Activated T-cell treated with anti-CD3 and anti-CD28 coated beads, Interleukin-2, amount 50 U/mL, for 4 hours (primary cell): Measurements from ENCODE around the gene CENATAC. TPM values are rescaled to one million over a fixed set of nuclear protein-coding genes. Genes with fewer than 3 reads are reported as not detected.
"Not testable (repeated sequence)": the region's sequence is repeated elsewhere in the genome, so short reads cannot be mapped to it uniquely, and the experiment has no call there.

Experiments used
- ATAC-seq, 2 donors: fragments of 200-7000 bp; cut with Tn5 transposase; one replicate each; pipeline ENCODE4 v1.10.0; 2021
- DNase-seq: peaks from one replicate; pipeline ENCODE4 v3.0.0-alpha.2; 2020
- H3K27me3 Mint-ChIP-seq: one replicate; pipeline ENCODE4 v1.8.0; 2021; ENCODE audit warnings: low read depth, mixed read lengths
- H3K36me3 Mint-ChIP-seq: one replicate; pipeline ENCODE4 v1.8.0; 2022; ENCODE audit warnings: mixed read lengths; ENCODE audit not compliant: insufficient read depth
- H3K4me1 Mint-ChIP-seq: one replicate; pipeline ENCODE4 v1.8.0; 2021; ENCODE audit warnings: low read depth, mixed read lengths
- H3K4me3 Mint-ChIP-seq: one replicate; pipeline ENCODE4 v1.8.0; 2021; ENCODE audit warnings: mild to moderate bottlenecking, moderate library complexity, mixed read lengths
- H3K9me3 Mint-ChIP-seq: one replicate; pipeline ENCODE4 v1.8.0; 2021; ENCODE audit warnings: mixed read lengths
- total RNA-seq, 3 donors: library from RNA; stranded (reverse); gene quantifications; one replicate each; pipeline ENCODE4 v1.2.1, GENCODE V29; 2021

Gene CENATAC
- total RNA-seq, 3 donors from 2014 or later = 23.6 to 33.1 (median 31.0) TPM

DNA sequence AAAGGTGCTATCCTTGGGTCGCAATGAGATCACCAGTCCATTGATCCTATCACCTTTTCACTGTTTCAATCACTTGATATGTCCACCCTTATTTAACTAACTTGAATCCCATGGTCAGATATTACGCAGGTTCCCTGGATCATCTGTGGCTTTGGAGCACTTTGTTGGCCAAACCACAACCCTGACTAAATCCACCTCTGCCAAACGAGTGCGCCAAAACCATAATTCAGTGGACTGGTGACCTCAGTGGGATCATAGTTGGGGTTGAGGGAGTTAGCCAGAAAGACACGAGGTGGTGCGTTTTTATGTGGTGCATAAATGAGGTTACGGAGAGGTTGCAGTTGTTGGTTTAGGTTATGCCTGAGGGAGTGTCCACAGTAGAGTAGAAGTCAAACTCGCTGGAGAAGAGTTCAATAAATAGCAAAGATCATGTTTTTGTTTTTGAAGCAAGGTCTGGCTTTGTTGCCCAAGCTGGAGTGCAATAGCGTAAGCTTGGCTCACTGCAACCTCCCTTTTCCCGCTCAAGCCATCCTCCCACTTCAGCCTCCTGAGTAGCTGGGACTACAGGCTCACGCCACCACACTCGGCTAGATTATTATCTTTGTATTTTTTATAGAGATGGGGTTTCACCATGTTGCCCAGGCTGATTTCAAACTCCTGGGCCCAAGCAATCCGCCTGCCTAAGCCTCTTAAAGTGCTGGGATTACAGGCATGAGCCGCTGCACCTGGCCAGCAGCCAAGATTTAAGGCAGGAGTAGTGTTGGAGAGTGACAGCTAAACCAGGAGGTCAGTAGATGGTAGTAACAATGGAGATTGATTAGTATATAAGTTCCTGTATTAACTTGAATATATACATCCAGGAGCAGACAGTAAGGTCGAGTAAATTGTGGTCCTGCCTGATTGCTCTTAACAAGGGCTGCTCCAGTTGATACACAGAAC is 21.9 kb upstream of the CENATAC start:
- Mint-ChIP-seq H3K9me3 (no peaks in the 10 kb centered on the region), H3K4me3 (no peak overlapping the region), H3K27me3 (peaks cover 5% of the 10 kb centered on the region), H3K4me1 (no peaks in the 10 kb centered on the region), H3K36me3 (no peaks in the 10 kb centered on the region)
- ATAC-seq (no peak), DNase-seq (no peak)

DNA sequence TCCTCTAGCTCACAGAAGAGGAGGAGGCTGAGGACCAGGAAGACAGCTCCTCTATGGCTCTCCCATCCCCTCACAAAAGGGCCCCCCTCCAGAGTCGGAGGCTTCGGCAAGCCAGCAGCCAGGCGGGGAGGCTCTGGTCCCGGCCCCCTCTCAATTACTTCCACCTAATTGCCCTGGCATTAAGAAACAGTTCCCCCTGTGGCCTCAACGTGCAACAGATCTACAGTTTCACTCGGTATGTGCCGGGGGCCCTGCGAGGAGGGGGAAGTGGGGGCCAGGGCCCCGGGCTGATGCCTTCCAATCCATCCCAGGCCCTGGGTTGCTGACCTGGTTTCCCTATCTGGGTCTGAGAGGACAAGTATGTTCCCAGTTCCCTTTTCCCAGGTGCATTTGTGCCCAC is 18.5 kb upstream of the CENATAC start:
- H3K4me1 Mint-ChIP-seq = no peaks in the 10 kb centered on the region
- no peak overlapping the region for H3K4me3 Mint-ChIP-seq

DNA sequence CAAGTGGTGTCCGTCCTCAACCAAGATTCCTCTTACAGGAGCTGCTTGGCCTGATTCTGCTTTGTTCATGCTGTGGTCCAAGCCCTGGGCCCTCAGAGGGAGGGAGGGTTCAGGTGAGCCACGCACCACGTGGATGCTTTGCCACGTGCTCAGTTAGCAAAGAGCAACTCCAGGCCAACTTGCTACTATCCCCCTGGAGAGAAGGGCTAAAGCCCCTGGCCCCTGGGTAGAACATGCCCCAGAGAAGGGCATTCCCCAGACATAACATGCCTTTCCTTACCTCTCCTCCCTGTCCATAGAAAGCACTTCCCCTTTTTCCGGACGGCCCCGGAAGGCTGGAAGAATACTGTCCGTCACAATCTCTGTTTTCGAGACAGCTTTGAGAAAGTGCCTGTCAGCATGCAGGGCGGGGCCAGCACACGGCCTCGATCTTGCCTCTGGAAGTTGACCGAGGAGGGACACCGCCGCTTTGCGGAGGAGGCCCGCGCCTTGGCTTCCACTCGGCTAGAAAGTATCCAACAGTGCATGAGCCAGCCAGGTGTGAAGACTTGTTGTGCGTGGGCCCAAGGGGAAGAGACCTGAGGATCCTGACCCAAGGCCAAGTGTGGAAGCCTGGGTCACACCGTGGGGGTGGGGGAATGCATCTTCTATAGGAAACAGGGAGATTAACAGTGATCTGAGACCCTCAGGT is 17.6 kb upstream of the CENATAC start:
- no peak for DNase-seq
- Mint-ChIP-seq H3K4me3 (no peak overlapping the region), H3K9me3 (no peaks in the 10 kb centered on the region), H3K4me1 (no peaks in the 10 kb centered on the region), H3K36me3 (no peaks in the 10 kb centered on the region), H3K27me3 (no peaks in the 10 kb centered on the region)
- ATAC-seq = no peak

More for the DNA sequence above, 18.5 kb upstream of the CENATAC start:
- ATAC-seq = no peak
- Mint-ChIP-seq H3K9me3 (no peaks in the 10 kb centered on the region), H3K36me3 (no peaks in the 10 kb centered on the region), H3K27me3 (no peaks in the 10 kb centered on the region)
- no peak for DNase-seq

DNA sequence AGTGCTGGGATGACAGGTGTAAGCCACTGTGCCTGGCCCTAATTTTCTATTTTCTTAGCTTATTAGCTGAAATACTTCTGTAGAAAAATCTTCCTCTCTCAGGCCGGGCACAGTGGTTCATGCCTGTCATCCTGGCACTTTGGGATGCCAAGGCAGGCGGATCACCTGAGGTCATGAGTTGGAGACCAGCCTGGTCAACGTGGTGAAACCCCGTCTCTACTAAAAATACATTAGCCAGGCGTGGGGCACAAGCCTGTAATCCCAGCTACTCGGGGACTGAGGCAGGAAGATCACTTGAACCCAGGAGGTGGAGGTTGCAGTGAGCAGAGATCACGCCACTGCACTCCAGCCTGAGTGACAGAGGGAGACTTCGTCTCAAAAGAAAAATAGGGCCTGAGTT is 13.6 kb upstream of the CENATAC start:
- H3K4me3 Mint-ChIP-seq, DNase-seq, H3K4me1 Mint-ChIP-seq, H3K9me3 Mint-ChIP-seq, ATAC-seq, H3K36me3 Mint-ChIP-seq, H3K27me3 Mint-ChIP-seq: not testable (repeated sequence)

DNA sequence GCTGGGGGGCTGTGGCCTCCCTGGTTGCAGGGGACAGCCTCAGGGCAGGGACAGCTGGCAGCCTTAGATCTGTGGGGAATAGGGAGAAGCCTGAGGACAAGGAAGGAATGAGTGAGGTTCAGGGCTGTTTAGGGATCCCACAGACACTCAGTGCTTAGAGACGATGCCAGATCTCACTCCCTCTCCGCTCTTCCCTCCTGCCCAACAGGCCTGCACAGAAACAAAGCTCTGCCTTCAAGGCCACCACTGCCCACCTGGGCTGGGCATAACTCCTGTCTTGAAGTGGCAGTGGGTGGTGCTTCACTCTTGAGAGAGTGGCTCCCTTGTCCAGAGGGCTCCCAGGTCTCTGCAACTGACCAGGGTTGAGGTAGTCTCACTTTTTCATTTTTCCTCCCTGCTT is 13.1 kb upstream of the CENATAC start:
- no peak overlapping the region for H3K4me3 Mint-ChIP-seq
- no peaks in the 10 kb centered on the region for H3K9me3 Mint-ChIP-seq
- ATAC-seq (no peak), DNase-seq (no peak)
- H3K36me3 Mint-ChIP-seq = no peaks in the 10 kb centered on the region
- no peaks in the 10 kb centered on the region for H3K4me1 Mint-ChIP-seq
- no peaks in the 10 kb centered on the region for H3K27me3 Mint-ChIP-seq

DNA sequence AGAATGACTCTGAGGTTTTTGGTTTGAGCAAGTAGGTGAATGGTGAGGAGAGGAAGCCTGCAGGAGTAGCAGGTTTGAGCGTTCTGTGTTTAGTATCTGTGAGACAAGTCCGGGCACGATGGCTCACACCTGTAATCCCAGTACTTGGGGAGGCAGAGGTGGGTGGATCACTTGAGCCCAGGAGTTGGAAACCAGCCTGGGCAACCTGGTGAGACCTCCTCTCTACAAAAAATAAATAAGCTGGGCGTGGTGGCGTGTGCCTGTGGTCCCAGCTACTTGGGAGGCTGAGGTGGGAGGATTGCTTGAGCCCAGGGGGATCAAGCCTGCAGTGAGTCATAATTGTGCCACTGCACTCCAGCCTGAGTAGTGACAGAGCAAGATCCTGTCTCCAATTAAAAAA is 9.7 kb upstream of the CENATAC start:
- ATAC-seq (no peak), DNase-seq (no peak)
- H3K4me1 Mint-ChIP-seq = no peaks in the 10 kb centered on the region
- no peaks in the 10 kb centered on the region for H3K27me3 Mint-ChIP-seq
- no peaks in the 10 kb centered on the region for H3K9me3 Mint-ChIP-seq
- no peaks in the 10 kb centered on the region for H3K36me3 Mint-ChIP-seq
- H3K4me3 Mint-ChIP-seq = no peak overlapping the region

DNA sequence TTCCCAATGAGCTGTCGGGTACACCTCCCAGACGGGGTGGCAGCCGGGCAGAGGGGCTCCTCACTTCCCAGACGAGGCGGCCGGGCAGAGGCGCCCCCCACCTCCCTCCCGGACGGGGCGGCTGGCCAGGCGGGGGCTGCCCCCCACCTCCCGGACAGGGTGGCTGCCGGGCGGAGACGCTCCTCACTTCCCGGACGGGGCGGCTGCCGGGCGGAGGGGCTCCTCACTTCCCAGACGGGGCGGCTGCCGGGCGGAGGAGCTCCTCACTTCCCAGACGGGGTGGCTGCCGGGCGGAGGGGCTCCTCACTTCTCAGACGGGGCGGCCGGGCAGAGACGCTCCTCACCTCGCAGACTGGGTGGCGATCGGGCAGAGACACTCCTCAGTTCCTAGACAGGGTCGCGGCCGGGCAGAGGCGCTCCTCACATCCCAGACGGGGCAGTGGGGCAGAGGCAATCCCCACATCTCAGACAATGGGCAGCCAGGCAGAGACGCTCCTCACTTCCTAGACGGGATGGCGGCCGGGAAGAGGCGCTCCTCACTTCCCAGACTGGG is 6.4 kb upstream of the CENATAC start:
- not testable (repeated sequence) for H3K9me3 Mint-ChIP-seq, H3K36me3 Mint-ChIP-seq, H3K4me3 Mint-ChIP-seq, H3K27me3 Mint-ChIP-seq, ATAC-seq, DNase-seq, H3K4me1 Mint-ChIP-seq

DNA sequence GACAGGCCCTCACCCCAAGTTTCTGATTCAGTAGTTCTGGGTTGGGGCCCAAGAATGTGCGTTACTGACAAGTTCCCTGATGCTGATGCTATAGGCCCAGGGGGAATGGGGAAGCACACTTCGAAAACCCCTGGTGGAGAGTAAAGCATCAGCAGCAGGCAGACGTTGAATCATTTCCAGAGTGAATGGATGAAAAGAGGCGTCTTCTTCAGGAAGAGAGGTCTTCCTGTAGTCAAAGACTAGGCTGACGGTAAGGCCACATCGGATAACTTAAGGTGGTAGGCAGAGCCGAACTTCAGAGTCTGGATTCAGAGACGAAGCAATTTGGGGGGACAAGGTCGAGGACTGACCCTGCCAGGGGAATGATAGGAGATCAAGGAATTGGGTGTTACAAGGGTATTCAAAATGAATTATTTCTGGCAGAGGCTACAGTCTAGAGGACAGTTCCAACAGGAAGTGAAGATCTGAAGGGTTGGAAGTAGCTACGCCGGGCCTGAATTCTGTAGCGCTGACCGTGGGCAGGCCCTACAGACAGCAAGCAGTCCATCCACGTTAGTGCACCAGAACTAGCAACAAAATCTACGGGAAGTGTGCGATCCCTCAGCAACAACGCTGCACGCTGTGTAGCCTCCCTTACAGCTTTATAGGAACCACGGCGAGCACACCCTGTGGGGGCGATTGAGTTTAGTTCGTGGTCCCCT is 862 bp upstream of the CENATAC start:
- Mint-ChIP-seq H3K27me3 (no peaks in the 10 kb centered on the region), H3K36me3 (peaks cover 10% of the 10 kb centered on the region), H3K4me3 (peak overlapping the region; percentile 93), H3K4me1 (peaks cover 30% of the 10 kb centered on the region), H3K9me3 (no peaks in the 10 kb centered on the region)
- DNase-seq (no peak), ATAC-seq (peak; percentile 48 to 56)

DNA sequence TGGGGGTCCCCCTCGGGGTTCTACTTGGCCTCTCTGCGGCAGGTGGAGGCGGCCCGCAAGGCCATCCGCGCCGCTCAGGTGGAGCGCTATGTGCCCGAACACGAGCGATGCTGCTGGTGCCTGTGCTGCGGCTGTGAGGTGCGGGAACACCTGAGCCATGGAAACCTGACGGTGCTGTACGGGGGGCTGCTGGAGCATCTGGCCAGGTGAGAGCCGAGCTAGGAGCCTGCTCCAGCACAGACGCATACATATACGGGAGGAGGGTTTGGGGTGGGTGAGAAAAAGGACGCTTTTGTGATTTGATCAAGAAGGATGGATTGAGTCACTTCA is 415 bp downstream of the CENATAC start:
- H3K4me1 Mint-ChIP-seq = peaks cover 30% of the 10 kb centered on the region
- H3K36me3 Mint-ChIP-seq = peaks cover 14% of the 10 kb centered on the region
- no peaks in the 10 kb centered on the region for H3K9me3 Mint-ChIP-seq
- H3K27me3 Mint-ChIP-seq = no peaks in the 10 kb centered on the region
- H3K4me3 Mint-ChIP-seq = peak overlapping the region; percentile 93
- DNase-seq (no peak), ATAC-seq (peak; percentile 7 to 13)

DNA sequence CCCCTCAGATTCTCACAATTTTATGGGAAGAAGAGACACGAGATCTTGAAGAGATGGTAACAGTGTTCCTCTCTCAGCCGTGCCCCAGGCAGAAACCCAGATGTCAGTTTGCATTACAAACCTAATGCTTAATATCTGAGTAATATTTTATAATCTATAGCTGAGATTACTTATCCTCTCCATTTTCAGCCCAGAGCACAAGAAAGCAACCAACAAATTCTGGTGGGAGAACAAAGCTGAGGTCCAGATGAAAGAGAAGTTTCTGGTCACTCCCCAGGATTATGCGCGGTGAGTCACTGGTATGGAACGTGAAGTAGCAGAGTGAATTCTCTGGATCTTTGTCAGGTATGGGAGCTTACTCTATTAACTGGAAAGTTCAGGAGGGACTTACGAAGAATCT is 884 bp downstream of the CENATAC start:
- Mint-ChIP-seq H3K36me3 (peaks cover 15% of the 10 kb centered on the region), H3K9me3 (no peaks in the 10 kb centered on the region), H3K4me1 (peaks cover 30% of the 10 kb centered on the region), H3K4me3 (peak overlapping the region; percentile 93), H3K27me3 (no peaks in the 10 kb centered on the region)
- DNase-seq (no peak), ATAC-seq (no peak)

DNA sequence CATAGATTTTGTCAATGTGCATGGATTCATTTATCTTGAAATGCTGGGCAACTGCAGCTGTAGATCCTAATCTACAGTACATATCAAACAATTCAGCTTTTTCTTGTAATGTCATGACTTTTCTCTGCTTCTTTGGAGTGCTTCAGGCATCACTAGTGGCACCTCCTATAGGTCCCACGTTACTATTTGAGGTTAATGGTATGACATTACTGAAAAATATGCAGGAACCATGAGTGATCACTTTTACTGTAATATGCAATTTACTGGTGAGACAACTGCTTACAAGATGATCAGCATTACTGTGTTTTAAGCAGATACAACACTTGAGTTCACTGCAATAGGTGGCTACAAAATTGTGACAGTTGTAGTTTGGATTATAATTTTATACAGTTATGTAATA is 3.0 kb downstream of the CENATAC start:
- no peak for DNase-seq
- Mint-ChIP-seq H3K27me3 (no peaks in the 10 kb centered on the region), H3K4me1 (peaks cover 30% of the 10 kb centered on the region), H3K9me3 (no peaks in the 10 kb centered on the region), H3K36me3 (peaks cover 17% of the 10 kb centered on the region), H3K4me3 (no peak overlapping the region)
- ATAC-seq = no peak

DNA sequence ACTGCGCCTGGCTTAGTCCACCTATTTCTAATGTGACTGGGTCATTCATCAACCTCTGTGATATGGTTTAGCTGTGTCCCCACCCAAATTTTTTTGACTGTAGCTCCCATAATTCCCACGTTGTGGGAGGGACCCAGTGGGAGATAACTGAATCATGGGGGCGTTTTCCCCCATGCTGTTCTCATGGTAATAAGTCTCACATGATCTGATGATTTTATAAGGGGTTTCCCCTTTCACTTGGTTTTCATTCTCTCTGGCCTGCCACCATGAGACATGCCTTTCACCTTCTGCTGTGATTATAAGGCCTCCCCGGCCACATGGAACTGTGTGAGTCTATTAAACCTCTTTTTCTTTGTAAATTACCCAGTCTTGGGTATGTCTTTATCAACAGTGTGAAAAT is 8.7 kb downstream of the CENATAC start:
- Mint-ChIP-seq H3K9me3 (no peaks in the 10 kb centered on the region), H3K4me1 (peaks cover 5% of the 10 kb centered on the region), H3K4me3 (no peak overlapping the region), H3K36me3 (peaks cover 30% of the 10 kb centered on the region), H3K27me3 (no peaks in the 10 kb centered on the region)
- ATAC-seq (peak; percentile 54 to 60), DNase-seq (no peak)

DNA sequence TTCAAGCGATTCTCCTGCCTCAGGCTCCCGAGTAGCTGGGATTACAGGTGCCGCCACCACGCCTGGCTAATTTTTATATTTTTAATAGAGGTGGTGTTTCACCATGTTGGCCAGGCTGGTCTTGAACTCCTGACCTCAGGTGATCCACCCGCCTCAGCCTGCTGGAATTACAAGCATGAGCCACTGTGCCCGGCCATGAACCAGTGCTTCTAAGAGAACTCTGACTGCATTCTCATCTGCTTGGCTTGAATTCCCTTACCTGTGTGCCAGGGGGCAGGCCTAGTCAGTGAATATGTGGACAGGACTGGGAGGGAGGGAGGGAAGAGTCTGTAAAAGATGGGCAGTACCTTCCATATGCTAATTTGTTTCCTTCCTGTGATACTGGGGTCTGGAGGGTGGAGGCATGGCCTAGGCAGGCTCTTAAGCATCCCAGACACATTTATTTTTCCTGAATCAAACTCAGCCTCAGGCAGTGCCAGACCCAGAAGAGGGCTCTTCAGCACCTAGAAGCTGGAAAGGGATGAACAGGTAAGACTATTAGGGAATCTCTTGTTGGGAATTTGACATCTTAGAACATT is 13.6 kb downstream of the CENATAC start:
- Mint-ChIP-seq H3K4me1 (peaks cover 33% of the 10 kb centered on the region), H3K4me3 (no peak overlapping the region), H3K36me3 (peaks cover 54% of the 10 kb centered on the region), H3K9me3 (no peaks in the 10 kb centered on the region), H3K27me3 (no peaks in the 10 kb centered on the region)
- ATAC-seq (no peak), DNase-seq (no peak)

DNA sequence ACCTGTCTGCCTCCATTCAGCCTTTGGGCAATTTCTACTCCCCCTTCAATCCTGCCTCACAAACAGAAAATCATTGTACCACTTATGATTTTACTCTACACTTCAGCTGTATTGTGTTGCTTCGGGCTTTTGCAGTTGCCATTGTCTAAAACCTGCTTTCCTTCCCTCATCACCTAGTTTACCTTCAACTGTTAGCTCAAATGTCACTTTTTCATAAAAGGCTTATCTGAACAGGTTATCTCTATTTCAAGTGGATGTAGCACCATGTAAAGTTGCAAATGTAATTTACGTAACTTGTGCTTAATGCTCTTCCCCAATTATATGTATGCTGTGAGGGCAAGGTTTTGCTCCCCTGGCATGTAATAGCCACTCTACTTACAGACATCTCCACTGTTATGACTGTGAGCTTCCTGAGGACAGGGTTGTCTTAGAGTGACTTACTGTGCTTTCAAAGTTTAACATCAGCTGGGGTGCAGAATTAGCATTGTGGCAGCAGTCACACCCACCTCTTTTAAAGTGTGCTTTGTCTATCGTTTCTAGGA is 14.8 kb downstream of the CENATAC start:
- no peak for DNase-seq
- no peaks in the 10 kb centered on the region for H3K27me3 Mint-ChIP-seq
- H3K9me3 Mint-ChIP-seq = no peaks in the 10 kb centered on the region
- peaks cover 31% of the 10 kb centered on the region for H3K4me1 Mint-ChIP-seq
- H3K36me3 Mint-ChIP-seq = peaks cover 54% of the 10 kb centered on the region
- ATAC-seq = no peak
- H3K4me3 Mint-ChIP-seq = peak overlapping the region; percentile 1
